GM19455 (cell line): ENCODE results near the gene RDH5.

ENCODE experiments used
- ATAC-seq: cut with Tn5 transposase; IDR thresholded peaks from one replicate; pipeline ENCODE4 v1.9.1; 2021; ENCODE audit not compliant: unreplicated experiment

Gene RDH5

GRCh38 chr12:55711786-55712553 lies 8.2 kb upstream of the RDH5 start:
- no peak for ATAC-seq

GRCh38 chr12:55712700-55713415 lies 7.3 kb upstream of the RDH5 start:
- ATAC-seq = no peak

GRCh38 chr12:55713721-55714120 lies 6.5 kb upstream of the RDH5 start:
- ATAC-seq = no peak

DNA sequence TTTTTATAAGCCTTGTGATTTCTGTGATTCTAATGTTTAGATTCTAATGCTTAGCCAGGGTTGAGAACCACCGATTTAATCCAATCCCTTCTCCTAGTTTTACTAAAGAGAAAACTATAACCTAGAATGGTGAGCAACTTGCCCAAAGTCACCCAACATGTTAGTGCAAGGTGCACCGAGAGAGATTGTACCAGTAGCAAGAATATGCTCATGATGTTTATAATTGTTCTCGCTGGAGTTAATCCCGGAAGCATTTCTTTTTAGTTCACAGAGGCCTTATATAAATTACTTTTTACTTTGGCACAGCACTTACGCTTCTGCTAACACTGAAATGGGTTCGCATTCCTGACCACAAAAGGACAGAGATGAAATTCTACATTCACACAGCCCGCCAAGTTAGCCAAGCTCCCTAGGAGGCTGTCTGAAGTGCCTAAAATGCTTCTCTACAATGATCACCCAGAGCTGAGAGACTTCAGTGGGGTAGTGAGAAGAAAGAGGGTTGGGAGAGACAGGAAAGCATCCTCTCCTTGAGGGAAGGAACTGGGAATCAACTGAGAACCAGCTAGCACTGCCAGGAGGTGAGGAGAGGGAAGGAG lies 4.9 kb upstream of the RDH5 start:
- ATAC-seq = no peak

DNA sequence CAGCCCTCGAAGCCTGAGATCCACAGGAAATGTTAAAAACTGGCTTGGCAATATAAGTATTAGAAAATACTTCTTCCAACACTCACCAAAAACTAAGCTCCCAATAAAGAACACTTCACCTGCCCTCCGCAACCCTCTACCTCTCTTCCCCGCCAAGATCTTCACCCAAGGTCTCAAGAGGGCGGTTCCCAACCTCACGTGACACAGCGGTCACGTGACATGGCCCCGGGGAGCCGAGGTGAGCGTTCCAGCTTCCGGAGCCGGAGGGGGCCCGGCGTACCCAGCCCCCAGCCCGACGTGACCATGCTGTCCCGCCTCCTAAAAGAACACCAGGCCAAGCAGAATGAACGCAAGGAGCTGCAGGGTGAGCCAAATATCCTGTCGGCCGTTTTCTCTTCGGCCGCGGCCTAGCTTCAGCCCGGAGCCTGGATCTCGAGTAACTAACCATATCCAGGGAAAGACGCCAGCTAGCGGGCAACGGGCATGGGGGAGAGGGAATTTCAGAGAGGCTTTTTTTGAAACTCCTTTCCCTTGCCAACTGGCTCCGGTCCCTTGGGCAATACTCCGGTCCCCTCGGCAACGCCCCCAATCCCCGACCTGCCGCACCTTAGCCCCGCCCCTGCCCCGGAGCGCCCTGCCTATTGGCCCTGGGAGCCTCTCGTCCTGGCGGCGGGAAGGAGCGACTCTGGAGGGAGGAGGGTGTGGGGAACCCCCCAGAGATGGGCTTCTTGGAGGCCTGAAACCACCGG lies 4.2 kb upstream of the RDH5 start, which contains the start of gene BLOC1S1:
Gene BLOC1S1, plus strand, starts transcription at position 214 of the 749 bp plus-strand sequence. Its CDS starts 6 bp downstream, at position 220.
- ATAC-seq = peak; percentile 92

GRCh38 chr12:55716582-55716957 lies 3.6 kb upstream of the RDH5 start:
- ATAC-seq = peak; percentile 27

GRCh38 chr12:55717011-55718007 lies 2.9 kb upstream of the RDH5 start:
- ATAC-seq = no peak

GRCh38 chr12:55718015-55718414 lies 2.2 kb upstream of the RDH5 start:
- no peak for ATAC-seq

GRCh38 chr12:55718624-55719275 lies 1.4 kb upstream of the RDH5 start:
- ATAC-seq = no peak

DNA sequence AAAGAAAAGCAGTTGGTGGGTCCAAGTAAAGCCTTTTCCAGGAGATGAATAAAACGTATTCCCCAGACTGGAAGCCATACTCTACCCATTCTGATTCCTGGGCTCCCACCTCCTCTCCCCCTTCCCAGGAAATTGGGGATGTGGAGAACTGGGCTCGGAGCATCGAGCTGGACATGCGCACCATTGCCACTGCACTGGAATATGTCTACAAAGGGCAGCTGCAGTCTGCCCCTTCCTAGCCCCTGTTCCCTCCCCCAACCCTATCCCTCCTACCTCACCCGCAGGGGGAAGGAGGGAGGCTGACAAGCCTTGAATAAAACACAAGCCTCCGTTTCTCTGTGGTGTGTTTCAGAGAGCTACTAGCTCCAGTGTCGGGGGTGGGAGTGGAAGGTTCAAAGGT lies 822 bp upstream of the RDH5 start:
- no peak for ATAC-seq

DNA sequence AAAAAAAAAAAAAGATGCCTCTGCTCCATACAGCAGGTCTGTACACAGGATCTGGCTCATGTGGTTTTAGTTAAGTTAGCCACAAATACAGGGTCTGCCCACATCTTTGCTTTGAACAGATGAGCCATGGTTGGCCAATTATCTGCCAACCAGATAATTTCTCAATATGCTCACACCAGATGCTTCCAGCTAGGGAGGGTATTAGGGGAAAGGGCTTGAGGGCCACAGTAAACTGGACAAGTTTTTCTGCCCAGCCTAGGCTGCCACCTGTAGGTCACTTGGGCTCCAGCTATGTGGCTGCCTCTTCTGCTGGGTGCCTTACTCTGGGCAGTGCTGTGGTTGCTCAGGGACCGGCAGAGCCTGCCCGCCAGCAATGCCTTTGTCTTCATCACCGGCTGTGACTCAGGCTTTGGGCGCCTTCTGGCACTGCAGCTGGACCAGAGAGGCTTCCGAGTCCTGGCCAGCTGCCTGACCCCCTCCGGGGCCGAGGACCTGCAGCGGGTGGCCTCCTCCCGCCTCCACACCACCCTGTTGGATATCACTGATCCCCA lies 776 bp downstream of the RDH5 start:
- ATAC-seq = no peak

DNA sequence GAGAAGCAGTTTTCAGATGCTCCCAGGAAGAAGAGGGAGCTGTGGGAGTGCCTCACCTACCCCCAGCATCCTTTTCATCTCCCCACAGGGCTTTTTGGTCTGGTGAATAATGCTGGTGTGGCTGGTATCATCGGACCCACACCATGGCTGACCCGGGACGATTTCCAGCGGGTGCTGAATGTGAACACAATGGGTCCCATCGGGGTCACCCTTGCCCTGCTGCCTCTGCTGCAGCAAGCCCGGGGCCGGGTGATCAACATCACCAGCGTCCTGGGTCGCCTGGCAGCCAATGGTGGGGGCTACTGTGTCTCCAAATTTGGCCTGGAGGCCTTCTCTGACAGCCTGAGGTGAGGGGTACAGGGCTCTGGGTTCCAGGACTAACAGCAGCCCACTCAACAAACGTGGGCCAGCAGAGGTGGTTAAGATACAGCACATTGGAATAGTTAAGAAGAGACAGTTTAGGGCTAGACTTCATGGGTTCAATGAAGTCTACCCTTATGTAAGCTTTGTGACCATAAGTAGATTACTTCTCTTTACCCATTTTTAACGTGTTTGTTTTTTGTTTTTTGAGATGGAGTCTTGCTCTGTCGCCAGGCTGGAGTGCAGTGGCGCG lies 1.5 kb downstream of the RDH5 start:
- no peak for ATAC-seq

GRCh38 chr12:55722948-55723347 lies 2.8 kb downstream of the RDH5 start:
- no peak for ATAC-seq

DNA sequence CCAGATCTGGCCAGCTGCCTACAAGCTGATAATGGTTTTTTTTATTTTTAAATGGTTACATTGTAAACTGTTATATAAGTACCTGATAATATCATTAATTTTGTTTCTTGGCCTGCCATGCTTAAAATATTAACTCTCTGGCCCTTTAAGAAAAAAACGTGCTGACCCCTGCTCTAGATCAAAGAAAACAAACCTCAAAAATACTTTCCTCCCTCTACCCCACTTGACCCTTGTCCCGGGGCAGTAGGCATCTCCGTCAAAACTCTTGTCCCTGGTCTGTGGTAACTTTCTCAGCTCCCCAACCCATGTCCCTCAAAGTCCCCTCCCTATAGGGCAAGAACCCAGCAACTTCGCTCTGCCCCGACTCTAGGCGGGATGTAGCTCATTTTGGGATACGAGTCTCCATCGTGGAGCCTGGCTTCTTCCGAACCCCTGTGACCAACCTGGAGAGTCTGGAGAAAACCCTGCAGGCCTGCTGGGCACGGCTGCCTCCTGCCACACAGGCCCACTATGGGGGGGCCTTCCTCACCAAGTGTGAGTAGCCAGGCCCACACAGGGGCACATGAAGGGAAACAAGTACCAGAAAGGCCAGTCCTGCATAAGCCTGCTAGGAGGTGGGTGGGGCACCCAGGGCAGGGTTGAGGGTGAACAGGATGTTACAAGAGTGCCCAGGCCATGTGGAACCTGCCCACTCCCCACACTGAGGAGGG lies 3.5 kb downstream of the RDH5 start:
- no peak for ATAC-seq

GRCh38 chr12:55724226-55724939 lies 4.2 kb downstream of the RDH5 start:
- no peak for ATAC-seq

- no peak for ATAC-seq
Observed at GRCh38 chr12:55724940-55725309, 4.7 kb downstream of the RDH5 start.

DNA sequence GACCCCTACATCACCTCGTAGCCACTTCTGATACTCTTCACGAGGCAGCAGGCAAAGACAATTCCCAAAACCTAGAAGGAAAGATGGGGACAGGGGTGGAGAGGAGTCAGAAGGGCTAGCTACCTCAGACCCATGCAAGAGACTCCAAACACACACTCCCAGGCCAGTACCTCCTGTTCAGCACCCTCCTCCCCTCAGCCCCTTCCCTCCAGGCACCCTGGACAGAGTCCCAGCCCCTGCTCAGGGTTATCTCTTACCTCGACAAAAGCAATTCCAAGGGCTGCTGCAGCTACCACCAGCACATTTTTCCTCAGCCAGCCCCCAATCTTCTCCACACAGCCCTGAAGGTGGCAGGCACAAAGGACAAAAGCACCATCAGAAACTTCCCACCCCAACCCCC lies 5.4 kb downstream of the RDH5 start:
- no peak for ATAC-seq

DNA sequence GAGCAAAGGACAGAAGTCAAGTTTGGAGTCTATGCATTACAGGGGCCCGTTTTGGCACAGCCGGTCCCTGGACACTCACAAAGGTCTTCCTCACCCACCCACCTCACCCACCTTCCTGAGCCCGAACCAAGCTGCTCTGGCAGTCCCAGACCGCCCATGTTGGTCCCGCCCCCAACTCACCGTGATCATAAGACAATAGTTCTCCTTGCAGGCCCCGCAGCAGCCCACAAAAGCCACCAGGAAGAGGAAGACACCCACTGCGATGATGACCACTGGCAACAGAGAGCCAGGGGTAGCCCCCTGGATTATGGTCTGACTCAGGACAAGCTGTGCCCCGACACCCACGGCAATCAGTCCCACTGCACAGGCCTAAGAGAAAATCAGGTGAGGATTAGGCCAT lies 6.8 kb downstream of the RDH5 start:
- ATAC-seq = no peak
